Hepatocyte (in vitro differentiated cells): Measurements from ENCODE around the gene CYS1. TPM values are rescaled to one million over a fixed set of nuclear protein-coding genes. Genes with fewer than 3 reads are reported as not detected.

ENCODE experiments used
- DNase-seq: peaks from one replicate; pipeline ENCODE4 v3.0.0-alpha.2; 2016; ENCODE audit warnings: low spot score
- H2AFZ ChIP-seq: fragments of 200-600 bp; sonication (generic); 2 replicates; pipeline ENCODE4 v1.6.0; 2016; ENCODE audit warnings: antibody characterized with exemption, mild to moderate bottlenecking
- H3K27ac ChIP-seq: fragments of 200-600 bp; sonication (generic); 2 replicates; pipeline ENCODE4 v1.5.1; 2016; ENCODE audit warnings: mild to moderate bottlenecking
- H3K27me3 ChIP-seq: fragments of 200-600 bp; sonication (generic); 2 replicates; pipeline ENCODE4 v1.6.1; 2016
- H3K36me3 ChIP-seq: fragments of 200-600 bp; sonication (generic); replicated peaks from 2 replicates; pipeline ENCODE4 v1.5.1; 2016; ENCODE audit warnings: low read depth; ENCODE audit not compliant: insufficient read depth
- H3K4me1 ChIP-seq: fragments of 200-600 bp; sonication (generic); 2 replicates; pipeline ENCODE4 v1.5.1; 2016; ENCODE audit warnings: mild to moderate bottlenecking, moderate library complexity; ENCODE audit not compliant: insufficient read depth
- H3K4me2 ChIP-seq: fragments of 200-600 bp; sonication (generic); 2 replicates; pipeline ENCODE4 v1.6.0; 2016
- H3K4me3 ChIP-seq: fragments of 200-600 bp; sonication (generic); 2 replicates; pipeline ENCODE4 v1.5.1; 2016; ENCODE audit warnings: mild to moderate bottlenecking
- H3K79me2 ChIP-seq: fragments of 200-600 bp; sonication (generic); 2 replicates; pipeline ENCODE4 v1.6.0; 2017; ENCODE audit warnings: mild to moderate bottlenecking
- H3K9me2 ChIP-seq: fragments of 200-600 bp; sonication (generic); replicated peaks from 2 replicates; pipeline ENCODE4 v1.6.0; 2017; ENCODE audit warnings: mild to moderate bottlenecking; ENCODE audit not compliant: insufficient read depth
- H3K9me3 ChIP-seq: fragments of 200-600 bp; sonication (generic); 2 replicates; pipeline ENCODE4 v1.5.1; 2016; ENCODE audit warnings: low read depth, mild to moderate bottlenecking
- H4K20me1 ChIP-seq: fragments of 200-600 bp; sonication (generic); 2 replicates; pipeline ENCODE4 v1.6.0; 2016; ENCODE audit warnings: mild to moderate bottlenecking; ENCODE audit not compliant: insufficient read depth, poor library complexity, severe bottlenecking
- CTCF ChIP-seq: fragments of 200-600 bp; sonication (generic); IDR thresholded peaks from 2 replicates; pipeline ENCODE4 v1.5.1; 2016; ENCODE audit warnings: antibody characterized with exemption, mild to moderate bottlenecking; ENCODE audit not compliant: poor library complexity
- EZH2 ChIP-seq: fragments of 200-600 bp; sonication (generic); IDR thresholded peaks from 2 replicates; pipeline ENCODE4 v1.6.1; 2016; ENCODE audit warnings: antibody characterized with exemption, mild to moderate bottlenecking, borderline replicate concordance
- EZH2phosphoT487 ChIP-seq: fragments of 200-600 bp; sonication (generic); IDR thresholded peaks from one replicate; pipeline ENCODE4 v1.6.1; 2018; ENCODE audit warnings: antibody characterized with exemption, mild to moderate bottlenecking, low read depth, moderate library complexity; ENCODE audit not compliant: unreplicated experiment, severe bottlenecking
- WGBS: methylation state at CpG from one replicate; pipeline ENCODE4 v1.1.6; 2016; ENCODE audit warnings: low lambda C conversion rate; ENCODE audit errors: missing lambda C conversion rate; 5-methylcytosine and 5-hydroxymethylcytosine counted together
- polyA plus RNA-seq: library from polyadenylated mRNA; unstranded; fragments of >200 nt; fragmentation: Nextera tagmentation; extraction: Ambion mirVana; gene quantifications from 2 replicates; pipeline ENCODE4 v1.2.1, GENCODE V29; 2016
- total RNA-seq: library from RNA; depleted of rRNA; stranded (reverse); fragments of >200 nt; gene quantifications from 2 replicates; pipeline ENCODE4 v1.2.3, GENCODE V29; 2014

The CYS1 gene
- total and polyA plus RNA-seq, 2 experiments from 2014 or later, result 2.7 to 2.9 TPM

GRCh38 chr2:10054976-10055375 is 25.2 kb downstream of the CYS1 start:
- Histone ChIP-seq H3K27ac (no peak overlapping the region), H3K4me2 (no peak overlapping the region)
- WGBS, result 89% methylated on average over 7 of the region's 7 CpGs

GRCh38 chr2:10054424-10054823 is 25.8 kb downstream of the CYS1 start:
- Histone ChIP-seq H3K4me3 (no peak overlapping the region), H3K27me3 (no peaks in the 10 kb centered on the region), H2AFZ (no peak overlapping the region), H3K4me2 (no peak overlapping the region), H4K20me1 (no peaks in the 10 kb centered on the region), H3K9me3 (no peaks in the 10 kb centered on the region), H3K27ac (no peak overlapping the region), H3K79me2 (no peaks in the 10 kb centered on the region), H3K36me3 (peaks cover 4% of the 10 kb centered on the region), H3K9me2 (no peaks in the 10 kb centered on the region), H3K4me1 (peaks cover 15% of the 10 kb centered on the region)
- no peak for DNase-seq
- TF ChIP-seq EZH2 (no peak), CTCF (no peak), EZH2phosphoT487 (no peak)
- 60% methylated on average over 7 of the region's 7 CpGs for WGBS

More at GRCh38 chr2:10054976-10055375, 25.2 kb downstream of the CYS1 start:
- no peak overlapping the region for H3K4me3 ChIP-seq
- H3K79me2 ChIP-seq, result no peaks in the 10 kb centered on the region
- no peaks in the 10 kb centered on the region for H3K9me3 ChIP-seq
- no peak for DNase-seq
- H3K36me3 ChIP-seq, result peaks cover 4% of the 10 kb centered on the region
- peaks cover 15% of the 10 kb centered on the region for H3K4me1 ChIP-seq
- H3K27me3 ChIP-seq, result no peaks in the 10 kb centered on the region
- H2AFZ ChIP-seq, result no peak overlapping the region
- H3K9me2 ChIP-seq, result no peaks in the 10 kb centered on the region
- H4K20me1 ChIP-seq, result no peaks in the 10 kb centered on the region
- TF ChIP-seq CTCF (no peak), EZH2phosphoT487 (no peak), EZH2 (no peak)

- Histone ChIP-seq H3K4me2 (no peak overlapping the region), H4K20me1 (no peaks in the 10 kb centered on the region), H3K9me3 (no peaks in the 10 kb centered on the region), H2AFZ (no peak overlapping the region), H3K79me2 (peaks cover 3% of the 10 kb centered on the region), H3K27me3 (no peaks in the 10 kb centered on the region), H3K4me1 (peaks cover 15% of the 10 kb centered on the region), H3K27ac (no peak overlapping the region), H3K36me3 (peaks cover 4% of the 10 kb centered on the region), H3K9me2 (no peaks in the 10 kb centered on the region), H3K4me3 (no peak overlapping the region)
- TF ChIP-seq CTCF (no peak), EZH2 (no peak), EZH2phosphoT487 (no peak)
- WGBS, result 95% methylated on average over 4 of the region's 4 CpGs
- no peak for DNase-seq
These were observed 26.9 kb downstream of the CYS1 start for GRCh38 chr2:10053351-10053750.

- Histone ChIP-seq H3K9me3 (no peaks in the 10 kb centered on the region), H3K4me2 (no peak overlapping the region), H2AFZ (no peak overlapping the region), H3K9me2 (no peaks in the 10 kb centered on the region), H3K79me2 (peaks cover 3% of the 10 kb centered on the region), H3K4me1 (peaks cover 8% of the 10 kb centered on the region), H4K20me1 (no peaks in the 10 kb centered on the region), H3K4me3 (no peak overlapping the region), H3K27me3 (no peaks in the 10 kb centered on the region), H3K36me3 (peaks cover 4% of the 10 kb centered on the region), H3K27ac (no peak overlapping the region)
- no peak for DNase-seq
- TF ChIP-seq EZH2phosphoT487 (no peak), CTCF (no peak), EZH2 (no peak)
- 96% methylated on average over 16 of the region's 16 CpGs for WGBS
These were observed 28.0 kb downstream of the CYS1 start for GRCh38 chr2:10052216-10052615.
